Astrocyte of the spinal cord (primary cell): Measurements from ENCODE around the gene DNAJC6.
A peak's percentile ranks its signal among the peaks of the same experiment; 100 is the strongest.

Experiments used
- DNase-seq: peaks from one replicate; pipeline ENCODE4 v3.0.0; 2011; ENCODE audit warnings: low read depth, low spot score
- H3K4me3 ChIP-seq: 2 replicates; pipeline ENCODE4 v1.5.1; 2011; ENCODE audit warnings: low read depth, mild to moderate bottlenecking, low read length, moderate library complexity
- CTCF ChIP-seq: IDR thresholded peaks from 2 replicates; pipeline ENCODE4 v1.5.1; 2012; ENCODE audit warnings: low read depth, mild to moderate bottlenecking, low read length, inconsistent platforms
- in situ Hi-C: cut with HindIII; loops from 2 replicates; pipeline ENCODE4 v1.10.0; 2017; ENCODE audit warnings: low sequenced_read_pairs

DNAJC6 gene

GRCh38 chr1:65362545-65362944 lies 53.2 kb downstream of the DNAJC6 start:
- in situ Hi-C loops: no loop called here
- DNase-seq: no peak
- no peak for TF ChIP-seq CTCF
- no peak overlapping the region for H3K4me3 ChIP-seq

- in situ Hi-C loops: no loop called here
- no peak overlapping the region for H3K4me3 ChIP-seq
These were observed 54.1 kb downstream of the DNAJC6 start for GRCh38 chr1:65363484-65363883.

GRCh38 chr1:65368403-65368802 lies 59.1 kb downstream of the DNAJC6 start:
- no peak for TF ChIP-seq CTCF
- in situ Hi-C loops: no loop called here
- no peak overlapping the region for H3K4me3 ChIP-seq
- DNase-seq: no peak

More at GRCh38 chr1:65363484-65363883, 54.1 kb downstream of the DNAJC6 start:
- DNase-seq: no peak
- TF ChIP-seq CTCF: no peak

- in situ Hi-C loops: no loop called here
- H3K4me3 ChIP-seq: no peak overlapping the region
- no peak for TF ChIP-seq CTCF
- no peak for DNase-seq
These were observed 62.2 kb downstream of the DNAJC6 start for GRCh38 chr1:65371544-65371943.

GRCh38 chr1:65372557-65372956 lies 63.2 kb downstream of the DNAJC6 start:
- DNase-seq: peak; percentile 19
- in situ Hi-C loops: no loop called here
- H3K4me3 ChIP-seq: no peak overlapping the region
- TF ChIP-seq CTCF: no peak

- no peak for TF ChIP-seq CTCF
- no peak overlapping the region for H3K4me3 ChIP-seq
- no peak for DNase-seq
- in situ Hi-C loops: no loop called here
These were observed 68.3 kb downstream of the DNAJC6 start for GRCh38 chr1:65377496-65378246.
